ENCODE data around the gene SSUH2. TPM values are rescaled to one million over a fixed set of nuclear protein-coding genes. Genes with fewer than 3 reads are reported as not detected.
A peak's percentile ranks its signal among the peaks of the same experiment; 100 is the strongest.

SSUH2 gene
- total and polyA plus RNA-seq, 4 donors, result 0.07 to 3.4 (median 0.34) TPM

DNA sequence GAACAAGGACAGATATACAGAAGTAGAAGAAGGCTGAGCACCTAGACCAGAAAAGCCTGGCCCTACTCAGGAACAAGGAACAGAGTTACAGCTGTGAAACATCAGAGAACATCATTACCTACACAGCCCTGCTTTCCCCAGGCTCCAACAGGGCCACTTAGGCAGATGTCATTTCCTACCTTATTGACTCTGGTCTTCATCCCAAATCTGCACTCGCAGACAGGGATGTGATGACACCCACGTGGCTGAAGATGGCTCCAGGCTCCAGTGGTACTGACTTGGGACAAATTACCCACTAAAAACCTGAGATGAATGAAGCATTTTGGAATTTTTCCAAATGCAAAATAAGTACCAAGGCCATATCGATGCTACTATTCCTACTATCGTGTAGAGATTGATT lies 18.0 kb upstream of the SSUH2 start:
- H3K36me3 ChIP-seq (ENCODE audit: control insufficient read depth in 4 of 4, insufficient read depth in 4 of 4, low read length in 4 of 4), result no peaks in the 10 kb centered on the region
- H3K9ac ChIP-seq (ENCODE audit: insufficient read depth in 1 of 2, low read length in 2 of 2), result no peak overlapping the region
- no peak for ATAC-seq (ENCODE audit: insufficient read depth, low FRiP score)
- no peak overlapping the region for H3K27ac ChIP-seq (ENCODE audit: low read depth in 1 of 2, low read length in 1 of 2)
- TF ChIP-seq, protein P1, sequence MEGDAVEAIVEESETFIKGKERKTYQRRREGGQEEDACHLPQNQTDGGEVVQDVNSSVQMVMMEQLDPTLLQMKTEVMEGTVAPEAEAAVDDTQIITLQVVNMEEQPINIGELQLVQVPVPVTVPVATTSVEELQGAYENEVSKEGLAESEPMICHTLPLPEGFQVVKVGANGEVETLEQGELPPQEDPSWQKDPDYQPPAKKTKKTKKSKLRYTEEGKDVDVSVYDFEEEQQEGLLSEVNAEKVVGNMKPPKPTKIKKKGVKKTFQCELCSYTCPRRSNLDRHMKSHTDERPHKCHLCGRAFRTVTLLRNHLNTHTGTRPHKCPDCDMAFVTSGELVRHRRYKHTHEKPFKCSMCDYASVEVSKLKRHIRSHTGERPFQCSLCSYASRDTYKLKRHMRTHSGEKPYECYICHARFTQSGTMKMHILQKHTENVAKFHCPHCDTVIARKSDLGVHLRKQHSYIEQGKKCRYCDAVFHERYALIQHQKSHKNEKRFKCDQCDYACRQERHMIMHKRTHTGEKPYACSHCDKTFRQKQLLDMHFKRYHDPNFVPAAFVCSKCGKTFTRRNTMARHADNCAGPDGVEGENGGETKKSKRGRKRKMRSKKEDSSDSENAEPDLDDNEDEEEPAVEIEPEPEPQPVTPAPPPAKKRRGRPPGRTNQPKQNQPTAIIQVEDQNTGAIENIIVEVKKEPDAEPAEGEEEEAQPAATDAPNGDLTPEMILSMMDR (IDR thresholded peaks at IDR 0.05; ENCODE audit: control extremely low read depth, extremely low read depth), result no peak
- DNase-seq, result no peak
- no peaks in the 10 kb centered on the region for H3K9me3 ChIP-seq (ENCODE audit: control insufficient read depth in 4 of 4, insufficient read depth in 3 of 4, low read length in 3 of 4)
- peaks cover 0 to 38% (median 27%) of the 10 kb centered on the region in 5 donors for H3K4me1 ChIP-seq (ENCODE audit: control insufficient read depth in 5 of 5, insufficient read depth in 5 of 5, low read length in 5 of 5)
- H3K27me3 ChIP-seq (ENCODE audit: control insufficient read depth in 3 of 3, insufficient read depth in 3 of 3, low read length in 2 of 3), result no peaks in the 10 kb centered on the region
- 74 to 90% methylated on average over 4 of the region's 4 CpGs for WGBS, 2 donors
- H3K4me3 ChIP-seq, result no peak overlapping the region

DNA sequence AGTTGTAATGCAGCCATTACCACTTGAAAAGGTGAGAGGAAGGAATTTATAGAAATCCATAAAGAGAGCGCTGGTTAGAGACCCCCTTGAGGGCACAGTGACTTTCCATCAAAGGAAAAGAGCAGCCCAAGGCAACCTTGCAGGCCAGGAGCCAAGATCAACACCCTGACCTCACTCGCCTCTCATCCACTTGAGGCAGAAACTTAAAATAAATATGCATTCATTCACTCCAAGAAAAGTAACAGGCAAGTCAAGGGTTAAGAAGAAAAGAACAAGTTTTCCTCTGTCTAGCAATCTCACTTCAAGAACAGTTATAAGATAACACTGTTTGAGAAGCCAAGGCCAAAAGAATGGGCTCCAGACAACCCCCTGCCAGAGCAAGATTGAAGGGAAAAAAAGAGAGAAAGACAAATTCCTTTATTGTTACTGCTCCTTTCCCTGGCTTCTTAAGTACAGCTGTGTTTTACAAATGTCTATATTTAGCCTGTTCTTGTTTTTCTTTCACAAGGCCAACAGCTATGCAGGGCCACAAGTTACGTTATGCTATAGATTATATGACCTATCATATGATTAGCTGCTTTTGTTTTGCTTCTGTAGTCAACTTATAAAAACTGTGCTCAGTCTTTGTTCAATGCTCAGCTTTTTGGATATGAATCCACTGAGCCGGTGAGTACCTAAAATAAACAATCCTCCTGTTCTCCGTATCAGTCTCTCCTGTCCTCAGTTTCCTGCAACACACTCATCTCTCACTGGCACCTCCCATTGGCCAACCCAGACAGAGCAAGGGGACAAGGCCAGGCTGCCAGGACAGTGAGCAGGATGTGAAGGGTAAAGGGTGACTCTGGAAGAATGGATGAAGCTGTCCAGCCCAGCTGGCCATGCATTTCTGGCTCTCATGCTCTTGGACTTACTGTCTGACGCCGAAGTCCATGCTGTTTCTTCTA lies 15.8 kb upstream of the SSUH2 start:
- TF ChIP-seq, protein P1 (IDR thresholded peaks at IDR 0.05; ENCODE audit: control extremely low read depth, extremely low read depth), result no peak
- Histone ChIP-seq H3K27me3 (ENCODE audit: control insufficient read depth in 3 of 3, insufficient read depth in 3 of 3, low read length in 2 of 3) (no peaks in the 10 kb centered on the region), H3K27ac (ENCODE audit: low read depth in 1 of 2, low read length in 1 of 2) (no peak overlapping the region), H3K36me3 (ENCODE audit: control insufficient read depth in 4 of 4, insufficient read depth in 4 of 4, low read length in 4 of 4) (no peaks in the 10 kb centered on the region), H3K9ac (ENCODE audit: insufficient read depth in 1 of 2, low read length in 2 of 2) (no peak overlapping the region), H3K9me3 (ENCODE audit: control insufficient read depth in 4 of 4, insufficient read depth in 3 of 4, low read length in 3 of 4) (no peaks in the 10 kb centered on the region), H3K4me3 (no peak overlapping the region), H3K4me1 (ENCODE audit: control insufficient read depth in 5 of 5, insufficient read depth in 5 of 5, low read length in 5 of 5) (peaks cover 0 to 41% (median 30%) of the 10 kb centered on the region in 5 donors)
- ATAC-seq (ENCODE audit: insufficient read depth, low FRiP score) (no peak), DNase-seq (peak; percentile 80 to 88 (median 87))
- 47 to 65% methylated on average over 7 of the region's 7 CpGs for WGBS, 2 donors

DNA sequence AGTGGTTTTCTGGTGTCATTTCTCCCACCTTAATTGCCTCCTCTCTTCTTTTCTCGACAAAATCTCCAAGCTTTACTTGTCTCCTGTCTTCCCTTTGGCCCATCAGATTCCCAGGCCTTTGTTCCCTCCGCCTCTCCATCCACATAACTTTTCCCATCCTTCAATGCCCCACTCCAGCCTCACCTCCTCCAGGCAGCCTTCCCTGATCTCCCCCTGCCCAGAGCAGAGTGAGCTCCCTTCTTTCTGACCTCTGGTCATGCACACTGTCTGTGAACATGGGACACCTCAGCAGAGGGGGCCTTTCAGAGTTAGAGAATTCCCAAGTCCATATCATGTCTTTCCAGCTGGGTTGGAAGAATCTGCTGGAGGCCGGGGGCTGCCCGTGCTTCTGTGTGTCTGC lies 14.6 kb upstream of the SSUH2 start:
- Histone ChIP-seq H3K9ac (ENCODE audit: insufficient read depth in 1 of 2, low read length in 2 of 2) (peak overlapping the region in 1 of 2 donors; percentile 59), H3K27me3 (ENCODE audit: control insufficient read depth in 3 of 3, insufficient read depth in 3 of 3, low read length in 2 of 3) (no peaks in the 10 kb centered on the region), H3K4me3 (no peak overlapping the region), H3K9me3 (ENCODE audit: control insufficient read depth in 4 of 4, insufficient read depth in 3 of 4, low read length in 3 of 4) (peaks cover 0 to 1% (median 0%) of the 10 kb centered on the region in 4 donors), H3K36me3 (ENCODE audit: control insufficient read depth in 4 of 4, insufficient read depth in 4 of 4, low read length in 4 of 4) (no peaks in the 10 kb centered on the region), H3K4me1 (ENCODE audit: control insufficient read depth in 5 of 5, insufficient read depth in 5 of 5, low read length in 5 of 5) (peaks cover 0 to 41% (median 30%) of the 10 kb centered on the region in 5 donors), H3K27ac (ENCODE audit: low read depth in 1 of 2, low read length in 1 of 2) (peak overlapping the region in 1 of 2 donors; percentile 26)
- ATAC-seq (ENCODE audit: insufficient read depth, low FRiP score) (no peak), DNase-seq (no peak)
- 91 to 92% methylated on average over 4 of the region's 4 CpGs for WGBS, 2 donors
- TF ChIP-seq, protein P1 (IDR thresholded peaks at IDR 0.05; ENCODE audit: control extremely low read depth, extremely low read depth), result no peak

Data from lung (tissue), 12 donors.